Transverse colon (tissue), 4 donors: ENCODE results near the gene MAP2K4.

ENCODE experiments used
- EP300 ChIP-seq: sonication (generic); formaldehyde crosslinking; IDR thresholded peaks from one replicate; pipeline ENCODE4 v1.6.1; 2017; ENCODE audit warnings: antibody characterized with exemption, low read depth
- POLR2AphosphoS5 ChIP-seq, 3 donors: sonication (generic); formaldehyde crosslinking; IDR thresholded peaks; one replicate each; pipeline ENCODE4 v1.6.1; 2016; ENCODE audit warnings: antibody characterized with exemption in 3 of 3
- TF ChIP-seq, protein P1 (sequence below), 5 experiments: fragments of 200-600 bp in 3 of 5; fragments of 450-650 bp in 2 of 5; sonication (generic) in 3 of 5; IDR thresholded peaks; 1 replicate in 2 of 5; 2 replicates in 3 of 5; pipeline ENCODE4 v1.5.1; 2016 to 2017; ENCODE audit warnings: antibody characterized with exemption in 5 of 5, inconsistent platforms in 3 of 5, mild to moderate bottlenecking in 2 of 5, moderate library complexity in 1 of 5

GRCh38 chr17:12028611-12029010 lies 7.9 kb downstream of the MAP2K4 start:
- no peak for TF ChIP-seq EP300
- TF ChIP-seq, protein P1, sequence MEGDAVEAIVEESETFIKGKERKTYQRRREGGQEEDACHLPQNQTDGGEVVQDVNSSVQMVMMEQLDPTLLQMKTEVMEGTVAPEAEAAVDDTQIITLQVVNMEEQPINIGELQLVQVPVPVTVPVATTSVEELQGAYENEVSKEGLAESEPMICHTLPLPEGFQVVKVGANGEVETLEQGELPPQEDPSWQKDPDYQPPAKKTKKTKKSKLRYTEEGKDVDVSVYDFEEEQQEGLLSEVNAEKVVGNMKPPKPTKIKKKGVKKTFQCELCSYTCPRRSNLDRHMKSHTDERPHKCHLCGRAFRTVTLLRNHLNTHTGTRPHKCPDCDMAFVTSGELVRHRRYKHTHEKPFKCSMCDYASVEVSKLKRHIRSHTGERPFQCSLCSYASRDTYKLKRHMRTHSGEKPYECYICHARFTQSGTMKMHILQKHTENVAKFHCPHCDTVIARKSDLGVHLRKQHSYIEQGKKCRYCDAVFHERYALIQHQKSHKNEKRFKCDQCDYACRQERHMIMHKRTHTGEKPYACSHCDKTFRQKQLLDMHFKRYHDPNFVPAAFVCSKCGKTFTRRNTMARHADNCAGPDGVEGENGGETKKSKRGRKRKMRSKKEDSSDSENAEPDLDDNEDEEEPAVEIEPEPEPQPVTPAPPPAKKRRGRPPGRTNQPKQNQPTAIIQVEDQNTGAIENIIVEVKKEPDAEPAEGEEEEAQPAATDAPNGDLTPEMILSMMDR (IDR thresholded peaks at IDR 0.05), result no peak
- TF ChIP-seq POLR2AphosphoS5 (IDR thresholded peaks at IDR 0.05), result no peak
